Measurements from ENCODE around the gene IL13. TPM values are rescaled to one million over a fixed set of nuclear protein-coding genes. Genes with fewer than 3 reads are reported as not detected.

IL13 gene
- total RNA-seq, 1 donor from 2014 or later, result not detected

- no peak for TF ChIP-seq CTCF (IDR thresholded peaks at IDR 0.05; ENCODE audit: borderline replicate concordance)
- H3K27me3 ChIP-seq (ENCODE audit: low read depth), result no peaks in the 10 kb centered on the region
- intact Hi-C loops (cut with micrococcal nuclease), result no loop called here
- DNase-seq, result no peak
- no peak overlapping the region for H3K4me3 ChIP-seq
- no peaks in the 10 kb centered on the region for H3K9me3 ChIP-seq (replicated peaks)
- no peaks in the 10 kb centered on the region for H3K4me1 ChIP-seq
- H3K27ac ChIP-seq (replicated peaks), result no peak overlapping the region
- no peaks in the 10 kb centered on the region for H3K36me3 ChIP-seq
Observed at GRCh38 chr5:132684491-132684890, 26.5 kb downstream of the IL13 start.

GRCh38 chr5:132684922-132685720 lies 27.1 kb downstream of the IL13 start:
- intact Hi-C loops (cut with micrococcal nuclease), result no loop called here
- Histone ChIP-seq H3K36me3 (no peaks in the 10 kb centered on the region), H3K4me1 (no peaks in the 10 kb centered on the region), H3K27ac (replicated peaks) (no peak overlapping the region), H3K27me3 (ENCODE audit: low read depth) (no peaks in the 10 kb centered on the region), H3K4me3 (no peak overlapping the region), H3K9me3 (replicated peaks) (no peaks in the 10 kb centered on the region)
- no peak for TF ChIP-seq CTCF (IDR thresholded peaks at IDR 0.05; ENCODE audit: borderline replicate concordance)
- no peak for DNase-seq

- H3K4me1 ChIP-seq, result no peaks in the 10 kb centered on the region
- H3K27me3 ChIP-seq (ENCODE audit: low read depth), result no peaks in the 10 kb centered on the region
- DNase-seq, result no peak
- H3K36me3 ChIP-seq, result no peaks in the 10 kb centered on the region
- TF ChIP-seq CTCF (IDR thresholded peaks at IDR 0.05; ENCODE audit: borderline replicate concordance), result no peak
- no peak overlapping the region for H3K4me3 ChIP-seq
- H3K27ac ChIP-seq (replicated peaks), result no peak overlapping the region
- intact Hi-C loops (cut with micrococcal nuclease), result no loop called here
- no peaks in the 10 kb centered on the region for H3K9me3 ChIP-seq (replicated peaks)
Observed at GRCh38 chr5:132686193-132686592, 28.2 kb downstream of the IL13 start.

- Histone ChIP-seq H3K27me3 (ENCODE audit: low read depth) (no peaks in the 10 kb centered on the region), H3K4me1 (no peaks in the 10 kb centered on the region), H3K36me3 (peaks cover 9% of the 10 kb centered on the region), H3K27ac (replicated peaks) (no peak overlapping the region), H3K4me3 (no peak overlapping the region), H3K9me3 (replicated peaks) (no peaks in the 10 kb centered on the region)
- TF ChIP-seq CTCF (IDR thresholded peaks at IDR 0.05; ENCODE audit: borderline replicate concordance), result no peak
- DNase-seq, result no peak
- intact Hi-C loops (cut with micrococcal nuclease), result no loop called here
Observed at GRCh38 chr5:132687995-132688394, 30.0 kb downstream of the IL13 start.

- H3K4me1 ChIP-seq, result no peaks in the 10 kb centered on the region
- peaks cover 13% of the 10 kb centered on the region for H3K36me3 ChIP-seq
- H3K27ac ChIP-seq (replicated peaks), result no peak overlapping the region
- DNase-seq, result no peak
- intact Hi-C loops (cut with micrococcal nuclease), result no loop called here
- no peak for TF ChIP-seq CTCF (IDR thresholded peaks at IDR 0.05; ENCODE audit: borderline replicate concordance)
- H3K4me3 ChIP-seq, result no peak overlapping the region
- H3K27me3 ChIP-seq (ENCODE audit: low read depth), result no peaks in the 10 kb centered on the region
- H3K9me3 ChIP-seq (replicated peaks), result no peaks in the 10 kb centered on the region
Observed at GRCh38 chr5:132688536-132689339, 30.8 kb downstream of the IL13 start.

Data from left ventricle myocardium inferior (tissue), 1 donor.